GM19463 (cell line): ENCODE results near the gene PRELID2.
"Not testable (repeated sequence)": the region's sequence is repeated elsewhere in the genome, so short reads cannot be mapped to it uniquely, and the experiment has no call there.

Experiments
- ATAC-seq: cut with Tn5 transposase; IDR thresholded peaks from one replicate; pipeline ENCODE4 v1.9.1; 2021; ENCODE audit warnings: mild to moderate bottlenecking, moderate library complexity; ENCODE audit not compliant: unreplicated experiment

PRELID2 gene

GRCh38 chr5:145798503-145798902, 36.6 kb downstream of the PRELID2 start:
- ATAC-seq: not testable (repeated sequence)

- ATAC-seq: no peak
Measured at GRCh38 chr5:145797336-145797735, 37.8 kb downstream of the PRELID2 start.

GRCh38 chr5:145796318-145796717, 38.8 kb downstream of the PRELID2 start:
- ATAC-seq: no peak

GRCh38 chr5:145793574-145793973, 41.6 kb downstream of the PRELID2 start:
- no peak for ATAC-seq

- ATAC-seq: no peak
Measured at GRCh38 chr5:145792840-145793239, 42.3 kb downstream of the PRELID2 start.

GRCh38 chr5:145791866-145792265, 43.3 kb downstream of the PRELID2 start:
- no peak for ATAC-seq

GRCh38 chr5:145787996-145788395, 47.1 kb downstream of the PRELID2 start:
- no peak for ATAC-seq

- ATAC-seq: no peak
Measured at GRCh38 chr5:145787507-145787906, 47.6 kb downstream of the PRELID2 start.

- no peak for ATAC-seq
Measured at GRCh38 chr5:145787001-145787400, 48.1 kb downstream of the PRELID2 start.

- no peak for ATAC-seq
Measured at GRCh38 chr5:145780982-145781381, 54.2 kb downstream of the PRELID2 start.

- ATAC-seq: no peak
Measured at GRCh38 chr5:145778144-145778900, 56.8 kb downstream of the PRELID2 start.

- ATAC-seq: no peak
Measured at GRCh38 chr5:145777445-145778063, 57.6 kb downstream of the PRELID2 start.

- ATAC-seq: no peak
Measured at GRCh38 chr5:145776886-145777285, 58.3 kb downstream of the PRELID2 start.

GRCh38 chr5:145775893-145776444, 59.2 kb downstream of the PRELID2 start:
- no peak for ATAC-seq

- ATAC-seq: no peak
Measured at GRCh38 chr5:145775411-145775810, 59.7 kb downstream of the PRELID2 start.

GRCh38 chr5:145774442-145774841, 60.7 kb downstream of the PRELID2 start:
- ATAC-seq: no peak

GRCh38 chr5:145772466-145772865, 62.7 kb downstream of the PRELID2 start:
- ATAC-seq: no peak

GRCh38 chr5:145768863-145769262, 66.3 kb downstream of the PRELID2 start:
- ATAC-seq: no peak

GRCh38 chr5:145764325-145764724, 70.8 kb downstream of the PRELID2 start:
- no peak for ATAC-seq

- no peak for ATAC-seq
Measured at GRCh38 chr5:145762833-145763232, 72.3 kb downstream of the PRELID2 start.

- ATAC-seq: no peak
Measured at GRCh38 chr5:145761254-145761653, 73.9 kb downstream of the PRELID2 start.

GRCh38 chr5:145760660-145761059, 74.5 kb downstream of the PRELID2 start:
- ATAC-seq: no peak
